ENCODE results near the gene PSME4. TPM values are rescaled to one million over a fixed set of nuclear protein-coding genes. Genes with fewer than 3 reads are reported as not detected.

Gene PSME4
- polyA plus RNA-seq, 3 donors = 2.1 to 17.7 (median 3.1) TPM

DNA sequence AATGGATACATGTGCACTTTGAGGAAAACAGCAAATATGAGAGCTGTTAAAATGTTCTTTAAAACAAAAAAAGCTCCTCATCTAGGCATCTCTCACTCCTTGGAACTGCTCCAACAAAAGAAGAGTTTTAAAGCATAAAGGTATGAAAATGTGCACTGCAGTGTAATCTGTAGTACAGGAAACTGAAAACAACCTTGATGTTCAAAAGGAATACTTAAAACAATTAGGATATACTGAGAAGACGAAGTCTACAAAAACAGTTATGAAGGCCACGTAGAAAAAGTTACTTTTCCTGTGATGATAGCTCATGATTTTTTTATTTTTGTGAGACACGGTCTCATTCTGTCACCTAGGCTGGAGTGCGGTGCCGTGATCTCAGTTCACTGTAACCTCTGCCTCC lies 109.0 kb downstream of the PSME4 start:
- H3K9me3 Mint-ChIP-seq = no peaks in the 10 kb centered on the region
- Histone ChIP-seq H2AFZ (ENCODE audit: insufficient read depth, low read depth, low read length, poor library complexity, severe bottlenecking) (no peak overlapping the region), H3K27ac (ENCODE audit: low read depth in 1 of 2, low read length in 2 of 2) (no peak overlapping the region), H3K9me3 (replicated peaks in 1 of 2; ENCODE audit: control insufficient read depth in 1 of 2, insufficient read depth in 1 of 2, low read length in 2 of 2) (no peaks in the 10 kb centered on the region), H3K4me3 (replicated peaks in 1 of 3; ENCODE audit: low read depth in 2 of 3, low read length in 3 of 3) (no peak overlapping the region), H3K36me3 (replicated peaks in 1 of 2; ENCODE audit: control insufficient read depth in 1 of 2, insufficient read depth in 2 of 2, low read length in 2 of 2) (peaks cover 29 to 52% of the 10 kb centered on the region in 2 donors), H3K79me2 (ENCODE audit: insufficient read depth, low read length) (no peaks in the 10 kb centered on the region), H3K27me3 (ENCODE audit: control insufficient read depth in 2 of 2, insufficient read depth in 2 of 2, low read length in 2 of 2) (no peaks in the 10 kb centered on the region), H4K20me1 (ENCODE audit: insufficient read depth, low read length) (no peaks in the 10 kb centered on the region), H3K4me2 (replicated peaks; ENCODE audit: extremely low read depth, low read length, poor library complexity, severe bottlenecking) (no peak overlapping the region), H3K9ac (ENCODE audit: insufficient read depth, low read length, poor library complexity, severe bottlenecking) (no peak overlapping the region), H3K4me1 (ENCODE audit: control insufficient read depth in 1 of 2, insufficient read depth in 2 of 2, low read length in 2 of 2) (no peaks in the 10 kb centered on the region)
- H3K36me3 Mint-ChIP-seq = peaks cover 42 to 45% of the 10 kb centered on the region in 2 donors
- intact Hi-C loops (cut with micrococcal nuclease) = no loop called here
- WGBS (ENCODE audit: insufficient coverage) = no CpG with 5 or more reads among the region's 5 CpGs
- H3K27ac Mint-ChIP-seq = peak overlapping the region in 1 of 7 donors; percentile 58
- H3K4me3 Mint-ChIP-seq = no peak overlapping the region
- TF ChIP-seq, protein P1, sequence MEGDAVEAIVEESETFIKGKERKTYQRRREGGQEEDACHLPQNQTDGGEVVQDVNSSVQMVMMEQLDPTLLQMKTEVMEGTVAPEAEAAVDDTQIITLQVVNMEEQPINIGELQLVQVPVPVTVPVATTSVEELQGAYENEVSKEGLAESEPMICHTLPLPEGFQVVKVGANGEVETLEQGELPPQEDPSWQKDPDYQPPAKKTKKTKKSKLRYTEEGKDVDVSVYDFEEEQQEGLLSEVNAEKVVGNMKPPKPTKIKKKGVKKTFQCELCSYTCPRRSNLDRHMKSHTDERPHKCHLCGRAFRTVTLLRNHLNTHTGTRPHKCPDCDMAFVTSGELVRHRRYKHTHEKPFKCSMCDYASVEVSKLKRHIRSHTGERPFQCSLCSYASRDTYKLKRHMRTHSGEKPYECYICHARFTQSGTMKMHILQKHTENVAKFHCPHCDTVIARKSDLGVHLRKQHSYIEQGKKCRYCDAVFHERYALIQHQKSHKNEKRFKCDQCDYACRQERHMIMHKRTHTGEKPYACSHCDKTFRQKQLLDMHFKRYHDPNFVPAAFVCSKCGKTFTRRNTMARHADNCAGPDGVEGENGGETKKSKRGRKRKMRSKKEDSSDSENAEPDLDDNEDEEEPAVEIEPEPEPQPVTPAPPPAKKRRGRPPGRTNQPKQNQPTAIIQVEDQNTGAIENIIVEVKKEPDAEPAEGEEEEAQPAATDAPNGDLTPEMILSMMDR (IDR thresholded peaks at IDR 0.05) = no peak
- H3K27me3 Mint-ChIP-seq (ENCODE audit: low read depth in 3 of 3) = peaks cover 0 to 2% (median 0%) of the 10 kb centered on the region in 3 donors
- DNase-seq = no peak
- no peaks in the 10 kb centered on the region for H3K4me1 Mint-ChIP-seq

DNA sequence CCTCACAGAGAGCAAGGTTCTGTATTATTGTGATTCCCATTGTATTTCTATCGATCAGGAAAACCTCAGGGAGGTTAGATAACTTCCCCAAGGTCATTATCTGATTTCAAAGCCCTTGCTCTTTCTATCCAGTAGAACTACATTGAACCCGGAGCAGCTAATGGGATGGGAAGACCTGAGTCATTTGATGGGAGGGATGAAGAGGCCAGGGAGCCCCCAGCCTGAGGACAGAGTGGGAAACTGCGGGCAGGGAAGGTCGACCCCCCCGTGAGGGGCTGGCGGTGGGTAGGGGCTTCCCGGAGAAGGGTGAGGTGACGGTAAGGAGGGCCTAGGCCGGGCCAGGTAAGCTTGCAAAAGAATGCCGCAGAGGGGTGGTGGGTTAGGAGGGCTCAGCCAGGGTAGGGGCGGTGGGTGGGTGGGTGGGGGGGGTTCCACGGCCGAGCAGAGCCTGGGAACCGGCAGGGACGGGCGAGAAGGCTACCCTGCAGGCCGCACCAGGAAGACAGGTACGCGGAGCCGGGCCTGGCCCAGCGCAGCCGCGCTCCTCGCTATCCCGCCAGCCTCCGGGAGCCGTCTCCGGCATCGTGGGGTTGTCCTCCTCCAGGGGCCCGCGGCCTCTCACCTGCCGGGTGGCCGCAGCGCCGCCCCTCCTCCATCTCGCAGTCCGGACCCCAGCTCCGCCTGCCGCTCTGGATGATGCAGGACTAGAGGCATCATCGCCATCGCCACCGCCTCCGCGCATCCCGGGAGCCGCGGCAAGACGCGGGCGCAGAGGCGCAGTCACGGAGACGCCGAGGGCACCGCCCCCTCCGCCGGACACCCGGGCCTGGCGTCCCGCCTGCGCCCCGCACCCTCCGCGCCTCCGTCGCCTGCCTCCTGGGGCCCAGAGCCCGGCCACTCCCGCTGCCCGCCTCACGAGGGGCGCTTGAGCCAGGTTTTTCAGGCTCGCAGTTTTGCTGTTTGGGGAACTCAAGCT lies 111.3 kb downstream of the PSME4 start, which contains the start of gene GPR75:
Gene GPR75, minus strand, starts transcription at position 762 of the 976 bp plus-strand sequence. CDS start 5,211 bp downstream, outside the sequence.
- Histone ChIP-seq H3K79me2 (ENCODE audit: insufficient read depth, low read length) (no peaks in the 10 kb centered on the region), H3K27ac (ENCODE audit: low read depth in 1 of 2, low read length in 2 of 2) (no peak within 1 kb of the TSS), H2AFZ (ENCODE audit: insufficient read depth, low read depth, low read length, poor library complexity, severe bottlenecking) (no peak within 1 kb of the TSS), H3K4me2 (replicated peaks; ENCODE audit: extremely low read depth, low read length, poor library complexity, severe bottlenecking) (no peak within 1 kb of the TSS), H3K36me3 (replicated peaks in 1 of 2; ENCODE audit: control insufficient read depth in 1 of 2, insufficient read depth in 2 of 2, low read length in 2 of 2) (peaks cover 8 to 34% of the 10 kb centered on the region in 2 donors), H3K4me3 (replicated peaks in 1 of 3; ENCODE audit: low read depth in 2 of 3, low read length in 3 of 3) (no peak within 1 kb of the TSS), H3K4me1 (ENCODE audit: control insufficient read depth in 1 of 2, insufficient read depth in 2 of 2, low read length in 2 of 2) (no peaks in the 10 kb centered on the region), H3K9ac (ENCODE audit: insufficient read depth, low read length, poor library complexity, severe bottlenecking) (no peak within 1 kb of the TSS), H3K27me3 (ENCODE audit: control insufficient read depth in 2 of 2, insufficient read depth in 2 of 2, low read length in 2 of 2) (no peaks in the 10 kb centered on the region), H4K20me1 (ENCODE audit: insufficient read depth, low read length) (no peaks in the 10 kb centered on the region), H3K9me3 (replicated peaks in 1 of 2; ENCODE audit: control insufficient read depth in 1 of 2, insufficient read depth in 1 of 2, low read length in 2 of 2) (no peaks in the 10 kb centered on the region)
- Mint-ChIP-seq H3K4me1 (no peaks in the 10 kb centered on the region), H3K9me3 (no peaks in the 10 kb centered on the region), H3K27ac (no peak within 1 kb of the TSS), H3K36me3 (peaks cover 20 to 27% of the 10 kb centered on the region in 2 donors), H3K27me3 (ENCODE audit: low read depth in 3 of 3) (no peaks in the 10 kb centered on the region), H3K4me3 (no peak within 1 kb of the TSS)
- no peak for DNase-seq
- TF ChIP-seq, protein P1 (IDR thresholded peaks at IDR 0.05) = no peak
- WGBS (ENCODE audit: insufficient coverage) = 95% methylated on average over 53 of the region's 72 CpGs
- intact Hi-C loops (cut with micrococcal nuclease) = no loop called here
